Measurements from ENCODE around the gene RELL2.

Gene RELL2

DNA sequence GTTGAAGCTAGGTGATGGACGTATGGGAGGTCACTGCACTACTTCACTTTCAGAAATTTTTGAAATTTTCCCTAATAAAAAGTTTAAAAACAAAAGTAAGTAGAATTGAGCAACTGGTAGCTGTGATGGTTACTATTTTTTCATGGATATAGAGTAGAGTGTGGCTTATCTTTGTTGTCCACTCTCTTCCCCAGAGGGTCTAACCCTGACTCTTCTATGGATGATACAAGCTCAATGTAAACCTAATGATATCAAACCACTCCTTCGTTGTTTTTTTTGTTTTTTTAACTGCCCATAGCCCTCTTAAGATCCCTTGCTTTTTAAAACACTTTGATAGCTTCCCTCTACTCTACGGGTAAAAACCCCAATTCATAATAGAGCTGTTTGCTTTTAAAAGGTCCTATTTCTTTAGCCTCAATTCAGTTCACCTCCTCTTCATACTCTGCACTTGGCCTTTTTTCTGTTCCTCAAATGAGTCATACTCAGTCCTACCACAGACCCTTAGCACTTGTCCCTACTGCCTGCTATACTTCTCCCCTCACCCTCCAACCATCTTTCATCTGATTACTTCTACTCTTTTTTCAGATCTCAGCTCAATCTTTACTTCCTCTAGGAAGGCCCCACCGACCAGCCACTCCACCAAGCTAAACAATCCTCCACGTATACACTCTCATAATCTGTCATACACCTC, 2.8 kb upstream of the RELL2 start:
- TF ChIP-seq, protein P1, sequence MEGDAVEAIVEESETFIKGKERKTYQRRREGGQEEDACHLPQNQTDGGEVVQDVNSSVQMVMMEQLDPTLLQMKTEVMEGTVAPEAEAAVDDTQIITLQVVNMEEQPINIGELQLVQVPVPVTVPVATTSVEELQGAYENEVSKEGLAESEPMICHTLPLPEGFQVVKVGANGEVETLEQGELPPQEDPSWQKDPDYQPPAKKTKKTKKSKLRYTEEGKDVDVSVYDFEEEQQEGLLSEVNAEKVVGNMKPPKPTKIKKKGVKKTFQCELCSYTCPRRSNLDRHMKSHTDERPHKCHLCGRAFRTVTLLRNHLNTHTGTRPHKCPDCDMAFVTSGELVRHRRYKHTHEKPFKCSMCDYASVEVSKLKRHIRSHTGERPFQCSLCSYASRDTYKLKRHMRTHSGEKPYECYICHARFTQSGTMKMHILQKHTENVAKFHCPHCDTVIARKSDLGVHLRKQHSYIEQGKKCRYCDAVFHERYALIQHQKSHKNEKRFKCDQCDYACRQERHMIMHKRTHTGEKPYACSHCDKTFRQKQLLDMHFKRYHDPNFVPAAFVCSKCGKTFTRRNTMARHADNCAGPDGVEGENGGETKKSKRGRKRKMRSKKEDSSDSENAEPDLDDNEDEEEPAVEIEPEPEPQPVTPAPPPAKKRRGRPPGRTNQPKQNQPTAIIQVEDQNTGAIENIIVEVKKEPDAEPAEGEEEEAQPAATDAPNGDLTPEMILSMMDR (IDR thresholded peaks at IDR 0.05; ENCODE audit: borderline replicate concordance, control extremely low read depth, extremely low read depth, insufficient read depth, missing control alignments), result no peak
- DNase-seq (ENCODE audit: low spot score), result peak; percentile 78
- in situ Hi-C loops (cut with MboI; ENCODE audit: low sequenced_read_pairs, unreplicated experiment), result no loop called here

DNA sequence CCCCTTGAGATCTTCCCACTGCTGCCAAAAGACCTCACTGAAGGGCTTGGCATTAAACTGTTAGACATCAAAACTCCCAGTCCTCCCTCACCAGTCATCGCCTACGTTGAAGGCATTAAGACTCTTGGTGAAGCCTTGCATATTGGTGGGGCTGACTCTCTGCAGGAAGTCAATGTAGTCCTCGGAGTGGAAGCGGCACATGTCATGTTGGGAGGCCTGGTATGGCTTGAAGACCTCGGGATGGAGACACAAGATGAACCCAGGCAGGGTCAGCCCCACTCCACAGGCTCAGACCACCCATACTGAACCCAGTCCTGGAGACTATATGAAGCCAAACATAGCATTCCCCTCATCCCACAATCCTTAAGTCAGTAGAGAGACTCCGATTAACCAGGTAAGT, 2.1 kb upstream of the RELL2 start:
- TF ChIP-seq, protein P1 (IDR thresholded peaks at IDR 0.05; ENCODE audit: borderline replicate concordance, control extremely low read depth, extremely low read depth, insufficient read depth, missing control alignments), result no peak
- in situ Hi-C loops (cut with MboI; ENCODE audit: low sequenced_read_pairs, unreplicated experiment), result no loop called here
- no peak for DNase-seq (ENCODE audit: low spot score)

DNA sequence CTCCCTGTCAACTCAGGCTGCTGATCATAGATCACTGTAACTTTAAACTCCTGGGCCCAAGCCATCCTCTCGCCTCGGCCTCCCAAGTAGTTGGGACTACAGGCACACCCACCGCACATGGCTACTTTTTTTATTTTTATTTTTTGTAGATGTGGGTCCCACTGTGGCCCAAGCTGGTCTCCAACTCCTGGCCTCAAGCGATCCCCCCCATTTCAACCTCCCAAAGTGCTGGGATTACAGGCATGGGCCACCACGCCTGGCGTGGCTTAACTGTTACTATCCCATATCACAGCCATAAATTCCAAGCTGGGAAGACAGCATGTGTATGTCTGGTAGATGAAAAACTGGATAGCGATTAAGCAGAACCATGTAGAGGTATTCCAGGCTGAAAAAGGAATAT, 1.2 kb upstream of the RELL2 start:
- DNase-seq (ENCODE audit: low spot score), result no peak
- in situ Hi-C loops (cut with MboI; ENCODE audit: low sequenced_read_pairs, unreplicated experiment), result no loop called here
- TF ChIP-seq, protein P1 (IDR thresholded peaks at IDR 0.05; ENCODE audit: borderline replicate concordance, control extremely low read depth, extremely low read depth, insufficient read depth, missing control alignments), result no peak

DNA sequence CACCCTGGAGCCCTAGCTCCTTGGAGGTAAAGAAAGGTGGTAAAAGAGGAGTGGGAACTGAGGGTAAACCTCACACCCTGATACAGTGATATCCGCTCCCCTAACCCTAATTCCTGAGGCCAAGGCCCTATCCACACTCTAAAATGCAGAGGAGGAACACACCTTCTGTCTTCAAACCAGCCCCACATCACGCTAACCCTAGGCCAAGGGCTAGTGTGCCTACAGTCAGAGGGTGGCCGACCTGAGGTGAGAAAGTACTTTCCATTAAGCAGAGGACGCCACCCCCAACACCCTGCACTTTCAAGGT, 738 bp upstream of the RELL2 start:
- TF ChIP-seq, protein P1 (IDR thresholded peaks at IDR 0.05; ENCODE audit: borderline replicate concordance, control extremely low read depth, extremely low read depth, insufficient read depth, missing control alignments), result no peak
- in situ Hi-C loops (cut with MboI; ENCODE audit: low sequenced_read_pairs, unreplicated experiment), result no loop called here
- no peak for DNase-seq (ENCODE audit: low spot score)

DNA sequence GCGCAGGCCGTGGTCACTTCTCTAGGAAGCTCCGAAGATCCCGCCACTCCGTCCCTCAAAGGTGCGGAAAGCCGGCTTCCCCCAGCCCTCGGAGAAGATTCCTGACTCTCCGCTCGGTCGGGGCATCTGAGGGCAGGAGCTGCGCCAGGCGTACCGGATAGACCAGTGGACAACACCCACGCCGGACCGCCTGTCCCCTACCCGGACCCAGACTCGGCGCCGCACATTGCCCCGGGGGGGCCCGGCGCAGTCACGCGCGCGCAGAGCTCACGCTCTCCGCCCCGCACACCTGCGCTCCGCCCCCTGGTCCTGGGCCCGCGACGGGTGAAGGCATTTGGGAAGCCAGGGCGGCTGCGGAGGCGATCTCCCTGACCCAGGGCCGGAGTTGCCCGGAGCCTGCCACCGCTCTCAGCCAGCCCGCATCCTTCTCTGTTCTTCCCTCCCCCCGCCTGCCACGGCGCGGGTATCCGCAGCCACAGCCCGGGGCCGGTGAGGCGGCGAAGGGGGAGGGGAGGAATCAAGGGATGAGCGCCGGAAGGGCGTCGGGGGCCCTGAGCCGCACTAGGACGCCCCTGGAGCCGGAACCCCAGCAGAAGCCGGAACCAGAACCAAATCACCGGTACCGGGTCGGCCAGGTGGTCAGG, 448 bp downstream of the RELL2 start:
- DNase-seq (ENCODE audit: low spot score), result peak; percentile 53
- in situ Hi-C loops (cut with MboI; ENCODE audit: low sequenced_read_pairs, unreplicated experiment), result no loop called here
- TF ChIP-seq, protein P1 (IDR thresholded peaks at IDR 0.05; ENCODE audit: borderline replicate concordance, control extremely low read depth, extremely low read depth, insufficient read depth, missing control alignments), result no peak

DNA sequence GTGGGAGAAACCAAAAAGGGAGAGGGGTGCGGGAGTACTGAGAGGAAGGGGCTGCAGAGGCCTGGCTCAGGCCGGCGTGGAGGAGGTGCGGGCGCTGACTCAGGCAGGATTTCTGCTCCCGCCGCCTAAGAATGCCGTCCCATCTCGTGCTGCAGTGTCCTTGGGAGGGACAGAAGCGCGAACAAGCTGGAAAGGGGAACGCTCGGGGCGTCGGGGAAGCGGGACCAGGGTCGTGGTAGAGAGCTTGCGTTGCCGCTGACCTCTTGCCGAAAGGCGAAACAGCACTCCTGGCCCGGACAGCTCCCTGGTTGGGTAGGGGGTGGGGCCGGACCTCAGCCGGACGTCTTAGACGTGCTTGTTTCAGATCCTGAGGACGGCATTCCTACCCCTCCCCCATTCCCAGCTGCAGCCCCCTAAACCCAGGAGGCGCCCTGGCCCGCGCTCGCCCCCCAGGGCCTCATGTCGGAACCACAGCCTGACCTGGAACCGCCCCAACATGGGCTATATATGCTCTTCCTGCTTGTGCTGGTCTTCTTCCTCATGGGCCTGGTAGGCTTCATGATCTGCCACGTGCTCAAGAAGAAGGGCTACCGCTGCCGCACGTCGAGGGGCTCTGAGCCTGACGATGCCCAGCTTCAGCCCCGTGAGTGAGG, 1.1 kb downstream of the RELL2 start:
- DNase-seq (ENCODE audit: low spot score), result peak; percentile 74
- in situ Hi-C loops (cut with MboI; ENCODE audit: low sequenced_read_pairs, unreplicated experiment), result no loop called here
- TF ChIP-seq, protein P1 (IDR thresholded peaks at IDR 0.05; ENCODE audit: borderline replicate concordance, control extremely low read depth, extremely low read depth, insufficient read depth, missing control alignments), result peak; percentile 36
